GM23338 (cell line): ENCODE measurements around the gene TRAF2. TPM values are rescaled to one million over a fixed set of nuclear protein-coding genes. Genes with fewer than 3 reads are reported as not detected.

Source experiments
- ATAC-seq: fragments of 200-7000 bp; cut with Tn5 transposase; 3 replicates; pipeline ENCODE4 v1.9.1; 2020
- DNase-seq: peaks from one replicate; pipeline ENCODE4 v3.0.0-alpha.2; 2015; ENCODE audit warnings: low spot score
- H2AFZ ChIP-seq: fragments of 200-600 bp; sonication (generic); 2 replicates; pipeline ENCODE4 v1.8.0; 2016; ENCODE audit warnings: antibody characterized with exemption, mild to moderate bottlenecking, moderate library complexity
- H3F3A ChIP-seq: fragments of 200-600 bp; sonication (generic); replicated peaks from 2 replicates; pipeline ENCODE4 v1.8.0; 2017; ENCODE audit warnings: antibody characterized with exemption, mixed run types, low read depth
- H3K27ac ChIP-seq: fragments of 200-600 bp; sonication (generic); 2 replicates; pipeline ENCODE4 v1.6.1; 2016; ENCODE audit warnings: low read depth
- H3K27me3 ChIP-seq: fragments of 200-600 bp; sonication (generic); 2 replicates; pipeline ENCODE4 v1.8.0; 2016; ENCODE audit warnings: mild to moderate bottlenecking, mixed run types, moderate library complexity; ENCODE audit not compliant: insufficient read depth
- H3K36me3 ChIP-seq: fragments of 200-600 bp; sonication (generic); 2 replicates; pipeline ENCODE4 v1.8.0; 2016; ENCODE audit warnings: mild to moderate bottlenecking; ENCODE audit not compliant: insufficient read depth
- H3K4me1 ChIP-seq: fragments of 200-600 bp; sonication (generic); 2 replicates; pipeline ENCODE4 v1.8.0; 2016; ENCODE audit warnings: mild to moderate bottlenecking, moderate library complexity; ENCODE audit not compliant: insufficient read depth
- H3K4me2 ChIP-seq: fragments of 200-600 bp; sonication (generic); 2 replicates; pipeline ENCODE4 v1.7.1; 2017; ENCODE audit warnings: mixed run types
- H3K4me3 ChIP-seq: fragments of 200-600 bp; sonication (generic); 2 replicates; pipeline ENCODE4 v1.6.1; 2016; ENCODE audit warnings: mixed run types
- H3K79me2 ChIP-seq: fragments of 200-600 bp; sonication (generic); replicated peaks from 2 replicates; pipeline ENCODE4 v1.8.0; 2017; ENCODE audit warnings: mild to moderate bottlenecking; ENCODE audit not compliant: insufficient read depth
- H3K9me2 ChIP-seq: fragments of 200-600 bp; sonication (generic); 2 replicates; pipeline ENCODE4 v1.8.0; 2017; ENCODE audit not compliant: insufficient read depth
- H4K20me1 ChIP-seq: fragments of 200-600 bp; sonication (generic); replicated peaks from 2 replicates; pipeline ENCODE4 v1.8.0; 2017; ENCODE audit warnings: mild to moderate bottlenecking; ENCODE audit not compliant: insufficient read depth
- H3K27ac Mint-ChIP-seq: 2 replicates; pipeline ENCODE4 v1.8.0; 2020; ENCODE audit warnings: inconsistent platforms, mild to moderate bottlenecking, moderate library complexity, mixed read lengths
- H3K27me3 Mint-ChIP-seq: 3 replicates; pipeline ENCODE4 v1.8.0; 2022; ENCODE audit warnings: low read depth, mild to moderate bottlenecking, moderate library complexity, mixed read lengths, inconsistent platforms; ENCODE audit not compliant: insufficient read depth, poor library complexity
- H3K36me3 Mint-ChIP-seq: 3 replicates; pipeline ENCODE4 v1.8.0; 2021; ENCODE audit warnings: low read depth, mild to moderate bottlenecking, inconsistent platforms, moderate library complexity, mixed read lengths
- H3K4me1 Mint-ChIP-seq: 3 replicates; pipeline ENCODE4 v1.8.0; 2020; ENCODE audit warnings: mild to moderate bottlenecking, inconsistent platforms, mixed read lengths
- H3K4me3 Mint-ChIP-seq: 3 replicates; pipeline ENCODE4 v1.8.0; 2021; ENCODE audit warnings: moderate library complexity, mild to moderate bottlenecking, inconsistent platforms, mixed read lengths
- H3K9me3 Mint-ChIP-seq: 3 replicates; pipeline ENCODE4 v1.8.0; 2020; ENCODE audit warnings: moderate library complexity, mild to moderate bottlenecking, inconsistent platforms, mixed read lengths
- CREB1 ChIP-seq: fragments of 250-450 bp; sonication (Bioruptor Pico); IDR thresholded peaks from 2 replicates; pipeline ENCODE4 v1.5.0; 2020; ENCODE audit warnings: low read depth, mild to moderate bottlenecking, moderate library complexity
- CTCF ChIP-seq, 2 experiments: fragments of 200-600 bp in 1 of 2; sonication (generic) in 1 of 2; conservative IDR thresholded peaks; 2 replicates each; pipeline versions ENCODE4 v1.5.1 to v1.6.1; 2016 to 2017; ENCODE audit warnings: antibody characterized with exemption in 2 of 2, low read depth in 2 of 2, mild to moderate bottlenecking in 2 of 2, moderate library complexity in 1 of 2
- ETS1 ChIP-seq: IDR thresholded peaks from 2 replicates; pipeline ENCODE4 v1.6.1; 2016; ENCODE audit warnings: antibody characterized with exemption
- EZH2 ChIP-seq: fragments of 200-600 bp; sonication (generic); IDR thresholded peaks from one replicate; pipeline ENCODE4 v1.8.0; 2017; ENCODE audit warnings: antibody characterized with exemption, mild to moderate bottlenecking, low read depth; ENCODE audit not compliant: unreplicated experiment
- EZH2phosphoT487 ChIP-seq: fragments of 200-600 bp; sonication (generic); IDR thresholded peaks from one replicate; pipeline ENCODE4 v1.8.1; 2018; ENCODE audit warnings: antibody characterized with exemption; ENCODE audit not compliant: unreplicated experiment
- JUNB ChIP-seq: IDR thresholded peaks from one replicate; pipeline ENCODE4 v1.6.1; 2016; ENCODE audit warnings: antibody characterized with exemption; ENCODE audit not compliant: unreplicated experiment
- NANOG ChIP-seq: IDR thresholded peaks from 2 replicates; pipeline ENCODE4 v1.6.1; 2016; ENCODE audit warnings: antibody characterized with exemption, borderline replicate concordance
- POLR2AphosphoS5 ChIP-seq: IDR thresholded peaks from 2 replicates; pipeline ENCODE4 v1.6.1; 2016; ENCODE audit warnings: antibody characterized with exemption, low read depth
- REST ChIP-seq: IDR thresholded peaks from one replicate; pipeline ENCODE4 v1.6.1; 2018; ENCODE audit warnings: antibody characterized with exemption; ENCODE audit not compliant: unreplicated experiment
- STAT1 ChIP-seq: IDR thresholded peaks from one replicate; pipeline ENCODE4 v1.6.1; 2016; ENCODE audit warnings: antibody characterized with exemption; ENCODE audit not compliant: unreplicated experiment
- ZNF114 ChIP-seq: fragments of 250-450 bp; sonication (Bioruptor Pico); IDR thresholded peaks from 2 replicates; pipeline ENCODE4 v1.5.0; 2020; ENCODE audit warnings: mild to moderate bottlenecking, moderate library complexity
- ZNF331 ChIP-seq: fragments of 250-450 bp; sonication (Bioruptor Pico); IDR thresholded peaks from 2 replicates; pipeline ENCODE4 v1.5.0; 2020; ENCODE audit warnings: low read depth, mild to moderate bottlenecking, moderate library complexity
- polyA plus RNA-seq: library from polyadenylated mRNA; unstranded; fragments of >200 nt; fragmentation: Nextera tagmentation; extraction: Ambion mirVana; gene quantifications from 2 replicates; pipeline ENCODE4 v1.2.1, GENCODE V29; 2016
- total RNA-seq: library from RNA; depleted of rRNA; stranded (reverse); fragments of >200 nt; shearing (Covaris generic); gene quantifications from 2 replicates; pipeline ENCODE4 v1.2.3, GENCODE V29; 2014

TRAF2 gene
- total and polyA plus RNA-seq, 2 experiments from 2014 or later = 25.4 to 39.9 TPM

GRCh38 chr9:136965771-136966484 lies 79.6 kb downstream of the TRAF2 start (continued):
- TF ChIP-seq ETS1 = no peak
- no peak for TF ChIP-seq STAT1
- no peak for TF ChIP-seq REST
- TF ChIP-seq ZNF114 (CRISPR knock-in tag) = no peak
- TF ChIP-seq EZH2 = no peak

- H3K36me3 Mint-ChIP-seq = no peaks in the 10 kb centered on the region
- H3K27ac ChIP-seq = no peak overlapping the region
- H3K27me3 ChIP-seq = no peaks in the 10 kb centered on the region
- peaks cover 9% of the 10 kb centered on the region for H3K4me1 Mint-ChIP-seq
- no peaks in the 10 kb centered on the region for H3K36me3 ChIP-seq
- no peak overlapping the region for H3K4me3 ChIP-seq
- H3K79me2 ChIP-seq = no peaks in the 10 kb centered on the region
- H3K4me3 Mint-ChIP-seq = no peak overlapping the region
- DNase-seq = no peak
- peaks cover 9% of the 10 kb centered on the region for H3K4me1 ChIP-seq
- H3F3A ChIP-seq = no peaks in the 10 kb centered on the region
- no peak overlapping the region for H2AFZ ChIP-seq
- no peaks in the 10 kb centered on the region; the same call in 2 of the 3 replicates for H3K9me3 Mint-ChIP-seq
- H3K27me3 Mint-ChIP-seq = peaks cover 5% of the 10 kb centered on the region
- ATAC-seq = no peak
- H3K9me2 ChIP-seq = no peaks in the 10 kb centered on the region
- H3K27ac Mint-ChIP-seq = no peak overlapping the region
- no peaks in the 10 kb centered on the region for H4K20me1 ChIP-seq
- no peak overlapping the region for H3K4me2 ChIP-seq
- TF ChIP-seq JUNB = no peak
- TF ChIP-seq EZH2 = no peak
- no peak for TF ChIP-seq REST
- no peak for TF ChIP-seq POLR2AphosphoS5
- no peak for TF ChIP-seq NANOG
- TF ChIP-seq CREB1 (CRISPR knock-in tag) = no peak
- TF ChIP-seq ETS1 = no peak
- no peak for TF ChIP-seq EZH2phosphoT487
- TF ChIP-seq ZNF331 = no peak
- TF ChIP-seq CTCF (conservative IDR thresholded peaks at IDR 0.05; ENCODE audit: low read depth in 2 of 2) = no peak
Measured at GRCh38 chr9:136968333-136969127, 82.2 kb downstream of the TRAF2 start.
